Hair follicle dermal papilla cell (primary cell): Measurements from ENCODE around the gene TUBB6. TPM values are rescaled to one million over a fixed set of nuclear protein-coding genes. Genes with fewer than 3 reads are reported as not detected.

Experiments
- small RNA-seq: library from RNA; depleted of rRNA; stranded (forward); fragments of <200 nt; gene quantifications from one replicate; pipeline ENCODE3, GENCODE V24; 2012
- total RNA-seq: library from RNA; depleted of rRNA; stranded (reverse); fragments of >200 nt; gene quantifications from 2 replicates; pipeline ENCODE4 v1.2.3, GENCODE V29; 2012

TUBB6 gene
- total RNA-seq = 637 and 687 TPM in 2 replicates

GRCh38 chr18:12307701-12308385 is at the start of gene TUBB6:
Gene TUBB6, plus strand, starts transcription at chr18:12308241. Its CDS starts 52 bp downstream, at chr18:12308293.

Small RNA genes lying within 50 kb of the gene (small RNA-seq; reads per million reads assigned to genes)
- not detected for gene RNU6-170P

Other genes starting within 250 kb of the TUBB6 start
- not detected in 2 replicates for gene ANKRD62, start 214.4 kb upstream of the TUBB6 start, total RNA-seq
- not detected in 2 replicates for gene CIDEA, start 53.9 kb upstream of the TUBB6 start, total RNA-seq
- gene AFG3L2, start 69.0 kb downstream of the TUBB6 start, total RNA-seq = 40.9 and 45.9 TPM in 2 replicates
- 4.7 and 5.0 TPM in 2 replicates for gene PRELID3A, start 99.7 kb downstream of the TUBB6 start, total RNA-seq